GM18858 (cell line): ENCODE results near the gene ESD.
"Not testable (repeated sequence)": the region's sequence is repeated elsewhere in the genome, so short reads cannot be mapped to it uniquely, and the experiment has no call there.

Experiments used
- ATAC-seq: cut with Tn5 transposase; IDR thresholded peaks from one replicate; pipeline ENCODE4 v1.9.1; 2021; ENCODE audit not compliant: unreplicated experiment

ESD gene, protein sequence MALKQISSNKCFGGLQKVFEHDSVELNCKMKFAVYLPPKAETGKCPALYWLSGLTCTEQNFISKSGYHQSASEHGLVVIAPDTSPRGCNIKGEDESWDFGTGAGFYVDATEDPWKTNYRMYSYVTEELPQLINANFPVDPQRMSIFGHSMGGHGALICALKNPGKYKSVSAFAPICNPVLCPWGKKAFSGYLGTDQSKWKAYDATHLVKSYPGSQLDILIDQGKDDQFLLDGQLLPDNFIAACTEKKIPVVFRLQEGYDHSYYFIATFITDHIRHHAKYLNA

DNA sequence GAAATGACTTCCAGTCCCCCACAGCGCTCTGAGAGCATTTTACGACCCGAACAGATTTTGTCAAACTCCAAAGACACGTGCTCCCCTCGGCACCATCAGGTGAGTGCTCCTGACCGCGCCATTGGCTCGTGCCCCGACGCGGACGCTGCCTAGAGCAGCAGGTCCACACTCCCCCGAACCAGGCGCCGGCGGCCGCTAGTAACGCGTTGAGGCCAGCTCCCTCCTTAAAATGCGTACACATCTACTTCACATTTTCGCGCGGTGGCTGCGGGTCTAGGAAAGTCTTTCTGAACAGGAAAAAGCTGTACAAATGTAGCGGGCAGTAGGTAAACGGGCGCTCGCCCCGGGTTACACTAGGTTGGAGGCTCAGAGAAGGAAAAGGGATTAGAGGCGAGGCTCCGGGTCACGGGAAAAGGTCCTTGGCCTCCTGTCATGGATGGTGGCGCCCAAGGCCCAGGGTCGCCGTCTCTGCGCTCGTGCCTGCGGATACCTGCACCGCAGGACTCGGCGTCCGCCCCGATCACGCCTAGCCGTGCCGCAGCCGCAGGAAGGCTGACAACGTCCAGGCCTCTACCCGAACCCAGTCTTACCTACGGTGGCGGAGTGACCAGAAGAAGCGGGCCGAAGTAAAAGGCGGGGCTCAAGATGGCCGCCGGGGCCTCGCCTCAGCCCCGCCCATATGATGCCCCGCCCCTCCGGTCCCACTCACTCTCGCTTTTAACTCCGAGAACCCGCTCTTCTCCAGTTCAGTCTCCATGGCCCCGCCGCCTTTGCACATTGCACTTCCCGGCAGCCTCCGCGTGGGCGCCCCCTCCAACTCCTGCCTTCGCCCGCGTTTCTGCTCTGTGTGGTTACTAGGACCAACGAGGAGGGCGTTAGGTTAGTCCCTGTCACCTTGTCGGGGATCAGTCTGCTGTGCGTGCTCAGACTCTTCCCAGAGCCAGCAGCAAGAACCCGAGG lies at the start of gene ESD:
ESD (minus strand) TSS at position 647 of the 960 bp plus-strand sequence. CDS start 5,748 bp downstream, outside the sequence.
- peak; percentile 87 for ATAC-seq

GRCh38 chr13:46846726-46847125 lies 49.8 kb upstream of the ESD start:
- no peak for ATAC-seq

GRCh38 chr13:46845146-46845545 lies 48.2 kb upstream of the ESD start:
- ATAC-seq, result no peak

DNA sequence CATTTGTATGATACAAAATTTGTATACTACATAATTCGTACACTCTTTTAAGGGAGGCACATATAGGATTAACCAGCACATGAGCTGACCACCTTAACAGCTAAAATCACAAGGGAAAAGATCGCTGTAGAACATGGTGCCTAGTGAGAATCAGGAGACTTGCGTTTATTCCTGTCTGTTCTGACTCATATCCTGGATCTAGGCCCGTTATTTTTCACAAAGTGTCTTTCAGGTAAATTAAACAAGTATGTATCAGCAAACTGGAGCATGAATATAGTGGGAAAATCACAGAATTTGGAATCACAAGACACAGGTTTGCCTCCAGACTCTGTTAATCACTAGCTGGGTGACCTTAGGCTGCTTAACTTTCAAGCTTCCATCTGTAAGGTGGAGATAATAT lies 47.5 kb upstream of the ESD start:
- no peak for ATAC-seq

- ATAC-seq, result no peak
Observed at GRCh38 chr13:46839399-46839798, 42.4 kb upstream of the ESD start.

- ATAC-seq, result no peak
Observed at GRCh38 chr13:46834657-46835056, 37.7 kb upstream of the ESD start.

- ATAC-seq, result no peak
Observed at GRCh38 chr13:46831588-46832194, 34.7 kb upstream of the ESD start.

- no peak for ATAC-seq
Observed at GRCh38 chr13:46830405-46831005, 33.5 kb upstream of the ESD start.

DNA sequence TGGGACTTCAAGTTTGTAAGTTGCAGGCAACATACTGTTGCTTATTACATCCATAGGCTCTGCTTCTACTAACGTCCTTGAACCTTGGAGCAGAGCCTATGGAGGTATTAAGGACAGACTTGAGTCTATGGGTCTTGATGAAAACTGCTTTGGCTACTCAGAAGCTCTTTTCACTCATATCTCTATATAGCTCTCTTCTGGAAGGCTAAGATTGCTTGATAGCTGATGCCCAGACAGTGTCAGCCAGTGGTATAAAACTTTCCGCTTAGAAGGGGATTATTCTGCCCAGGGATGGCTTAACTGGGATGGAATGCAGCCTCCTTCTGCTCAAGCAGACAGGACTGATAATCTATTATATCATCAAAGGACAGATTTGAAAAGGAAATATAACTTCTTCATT lies 25.6 kb upstream of the ESD start:
- no peak for ATAC-seq

DNA sequence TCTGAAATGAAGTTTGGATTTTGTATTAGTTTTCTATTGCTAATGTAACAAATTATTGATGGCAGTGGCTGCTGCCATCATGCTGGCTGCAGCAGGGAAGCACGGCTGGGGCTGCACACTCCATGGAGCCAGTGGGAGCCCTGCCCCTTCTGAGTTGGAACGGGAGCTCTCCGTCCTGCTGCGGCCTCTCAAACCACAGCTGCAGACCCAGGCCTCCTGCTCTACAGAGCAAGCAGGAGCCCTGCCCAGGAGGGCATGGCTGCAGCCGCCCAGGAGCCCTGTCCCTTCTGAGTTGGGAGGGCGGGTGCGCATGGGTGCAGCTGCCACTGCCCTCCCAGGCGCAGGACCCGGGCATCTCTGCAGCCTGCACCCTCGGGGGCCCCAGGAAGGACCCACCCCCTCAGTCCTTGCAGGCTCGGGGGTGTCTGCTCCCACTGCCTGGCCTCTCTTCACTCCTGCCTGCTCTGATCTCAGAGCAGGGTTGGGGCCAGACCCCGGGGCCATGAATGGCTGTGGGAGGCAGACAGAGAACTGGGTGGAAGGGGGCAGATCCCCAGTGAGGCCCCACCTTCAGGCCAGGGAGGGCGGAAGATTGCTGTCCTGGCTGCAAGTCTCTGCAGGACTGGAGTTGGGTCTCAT lies 21.0 kb upstream of the ESD start:
- ATAC-seq, result no peak

DNA sequence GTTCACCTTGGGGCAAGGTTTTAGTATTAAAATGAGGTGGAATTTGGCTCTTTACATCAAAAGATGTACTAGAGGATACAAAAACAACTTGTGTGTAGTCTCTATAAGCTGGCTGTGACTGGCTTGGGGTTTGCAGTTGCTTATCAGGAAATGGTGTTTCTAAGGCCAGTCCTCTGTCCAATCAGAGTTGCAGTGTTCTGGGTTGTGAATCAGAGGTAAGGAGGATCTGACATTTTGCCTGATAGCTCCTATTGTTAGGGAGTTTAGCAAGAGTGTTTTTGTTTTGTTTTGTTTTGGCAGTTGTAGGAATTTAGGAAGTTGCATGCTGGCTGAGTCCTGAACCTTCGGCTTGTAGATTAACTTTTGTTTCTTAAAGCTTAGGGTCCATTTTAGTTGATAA lies 20.1 kb upstream of the ESD start:
- no peak for ATAC-seq

GRCh38 chr13:46816371-46816770 lies 19.4 kb upstream of the ESD start:
- ATAC-seq, result no peak

GRCh38 chr13:46812301-46812797 lies 15.4 kb upstream of the ESD start:
- ATAC-seq, result no peak

GRCh38 chr13:46810440-46810839 lies 13.5 kb upstream of the ESD start:
- ATAC-seq, result no peak

DNA sequence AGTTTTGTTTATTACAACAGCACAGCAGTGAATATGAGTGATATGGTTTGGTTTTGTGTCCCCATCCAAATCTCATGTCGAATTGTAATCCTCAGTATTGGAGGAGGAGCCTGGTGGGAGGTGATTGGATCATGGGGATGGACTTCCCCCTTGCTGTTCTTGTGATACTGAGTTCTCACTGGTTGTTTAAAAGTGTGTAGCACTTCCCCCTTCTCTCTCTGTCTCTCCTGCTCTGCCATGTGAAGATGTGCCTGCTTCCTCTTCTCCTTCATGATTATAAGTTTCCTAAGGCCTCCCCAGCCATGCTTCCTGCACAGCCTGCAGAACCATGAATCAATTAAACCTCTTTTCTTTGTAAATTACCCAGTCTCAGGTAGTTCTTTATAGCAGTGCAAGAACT lies 8.0 kb upstream of the ESD start:
- ATAC-seq, result not testable (repeated sequence)

GRCh38 chr13:46804391-46804815 lies 7.4 kb upstream of the ESD start:
- ATAC-seq, result no peak

- no peak for ATAC-seq
Observed at GRCh38 chr13:46803586-46803985, 6.6 kb upstream of the ESD start.

DNA sequence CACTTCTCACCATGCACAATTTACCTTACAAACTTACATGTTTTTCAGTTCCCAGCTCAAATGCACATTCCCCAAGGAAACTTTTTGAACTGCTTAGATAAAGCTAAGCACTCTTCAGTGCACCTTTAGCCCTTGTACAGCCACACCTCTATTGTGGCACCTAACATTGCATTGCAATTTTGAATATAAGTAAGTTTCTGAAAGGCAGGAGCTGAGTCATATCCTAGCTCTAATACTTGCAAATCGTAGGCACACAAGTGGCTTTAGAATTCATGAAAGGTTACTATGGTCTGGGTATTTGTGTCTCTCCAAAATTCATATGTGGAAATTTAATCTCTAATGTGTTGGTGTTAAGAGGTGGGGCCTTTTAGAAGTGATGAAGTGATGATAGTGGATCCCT lies 4.9 kb upstream of the ESD start:
- ATAC-seq, result no peak

GRCh38 chr13:46799139-46799538 lies 2.2 kb upstream of the ESD start:
- ATAC-seq, result no peak

DNA sequence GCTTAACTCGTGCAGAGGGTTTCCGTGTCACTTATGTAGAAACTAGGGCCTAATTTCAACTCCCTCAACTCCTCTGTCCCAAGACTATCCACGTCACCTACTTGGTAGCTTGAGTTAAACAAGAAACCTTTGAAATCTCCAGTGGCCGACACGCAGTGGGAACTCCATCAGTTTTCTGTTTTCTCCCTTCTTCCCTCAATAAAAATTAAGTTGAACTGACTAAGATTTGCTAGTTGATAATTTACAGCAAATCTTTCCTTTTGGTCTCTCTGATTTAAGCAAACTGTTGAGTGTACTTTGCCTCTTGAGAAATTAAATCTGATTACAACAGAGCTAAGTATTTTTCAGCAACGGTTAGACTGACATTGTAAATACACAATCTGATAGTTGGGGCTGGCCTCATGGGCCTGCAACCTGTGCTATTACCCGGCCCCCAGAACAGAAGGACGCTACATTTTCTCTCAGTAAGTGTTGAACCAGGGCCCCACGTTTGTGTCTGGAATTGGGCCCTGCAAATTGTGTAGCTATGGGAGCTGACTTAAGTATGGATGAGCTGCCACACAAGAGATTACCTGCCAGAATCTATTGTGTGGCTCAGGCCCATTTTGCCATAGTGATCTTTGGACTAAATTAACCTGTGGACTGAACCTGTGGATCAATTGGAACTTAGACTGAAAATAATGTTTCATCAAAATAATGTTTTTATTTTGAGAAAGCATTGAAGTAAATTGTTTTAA lies 708 bp upstream of the ESD start:
- ATAC-seq, result no peak
